Heart right ventricle (tissue), 16 donors: ENCODE measurements around the gene REPIN1. TPM values are rescaled to one million over a fixed set of nuclear protein-coding genes. Genes with fewer than 3 reads are reported as not detected.
"Not testable (repeated sequence)": the region's sequence is repeated elsewhere in the genome, so short reads cannot be mapped to it uniquely, and the experiment has no call there.

Experiments used
- ATAC-seq, 8 donors: fragments of 200-7000 bp; cut with Tn5 transposase; one replicate each; pipeline ENCODE4 v1.9.1; 2020; ENCODE audit warnings: mild to moderate bottlenecking in 8 of 8, moderate library complexity in 8 of 8, moderate number of reproducible peaks in 1 of 8
- DNase-seq, 2 donors: peaks; one replicate each; pipeline ENCODE4 v3.0.0-alpha.2; 2020
- H3K27ac ChIP-seq, 10 donors: fragments of 200-600 bp; sonication (generic) in 2 of 10; one replicate each; pipeline versions ENCODE4 v1.5.0 to v1.8.0; 2020 to 2022; ENCODE audit warnings: mild to moderate bottlenecking in 3 of 10
- H3K27me3 ChIP-seq, 7 donors: fragments of 200-600 bp; one replicate each; pipeline ENCODE4 v1.8.0; 2021 to 2022; ENCODE audit warnings: mild to moderate bottlenecking in 2 of 7
- H3K36me3 ChIP-seq, 9 donors: fragments of 200-600 bp; sonication (generic) in 1 of 9; one replicate each; pipeline versions ENCODE4 v1.5.0 to v1.8.0; 2020 to 2022; ENCODE audit warnings: mild to moderate bottlenecking in 2 of 9
- H3K4me1 ChIP-seq, 9 donors: fragments of 200-600 bp; sonication (generic) in 1 of 9; one replicate each; pipeline versions ENCODE4 v1.5.0 to v1.8.0; 2020 to 2022; ENCODE audit warnings: mild to moderate bottlenecking in 4 of 9
- H3K4me3 ChIP-seq, 10 donors: fragments of 200-600 bp; sonication (generic) in 2 of 10; one replicate each; pipeline versions ENCODE4 v1.5.0 to v1.8.0; 2020 to 2022; ENCODE audit warnings: mild to moderate bottlenecking in 7 of 10, moderate library complexity in 2 of 10
- H3K9me3 ChIP-seq, 11 donors: fragments of 200-600 bp in 10 of 11; sonication (generic) in 2 of 11; one replicate each; pipeline versions ENCODE4 v1.5.0 to v1.8.0; 2013 to 2022; ENCODE audit warnings: mild to moderate bottlenecking in 2 of 11, control low read depth in 1 of 11, moderate library complexity in 1 of 11
- WGBS, 2 donors: extraction: QIAGEN DNeasy Blood & Tissue Kit; methylation state at CpG; one replicate each; pipeline ENCODE4 v1.1.7; 2013; ENCODE audit warnings: inconsistent platforms in 1 of 2; 5-methylcytosine and 5-hydroxymethylcytosine counted together
- intact Hi-C, 10 donors: fragments of 100-400 bp; cut with DNase I; formaldehyde crosslinking; loops; one replicate each; pipeline versions ENCODE4 v1.11.1 to v1.14.2; 2022
- polyA plus RNA-seq, 2 donors: library from polyadenylated mRNA; stranded (reverse); fragments of 200-250 nt; gene quantifications; one replicate each; pipeline ENCODE4 v1.2.3, GENCODE V29; 2013
- total RNA-seq, 10 donors: library from RNA; stranded (reverse); fragmentation: NEBNext Ultra II Directional in 3 of 10; extraction: Animal tissue kit (Norgen Biotek cat#: 25700) in 3 of 10; gene quantifications; one replicate each; pipeline versions ENCODE4 v1.2.1 to v1.2.4, GENCODE V29; 2021 to 2023
- TF ChIP-seq, protein P1 (sequence below), 9 donors: fragments of 200-600 bp; sonication (generic) in 2 of 9; IDR thresholded peaks; one replicate each; pipeline versions ENCODE4 v1.5.0 to v1.8.0; 2021 to 2022; ENCODE audit warnings: antibody characterized with exemption in 9 of 9, mild to moderate bottlenecking in 5 of 9, moderate library complexity in 1 of 9
- donor health status: Arrhythmogenic right ventricular cardiomyopathy.
- donor health status: ischemic (EF 13 %, LVEDD 7.1; RV severe dilation, severe dysfunction).
- donor health status: healthy with polysubstance abuse.
- donor health status: DM: no; HTN: yes; CAD: no.
- donor health status: DM: no; HTN: no; CAD: no.
- donor health status: ischemic (EF 25% LVEDD 6.9; RV normal size, moderate dysfunction).
- donor health status: ischemic (EF 25% LVEDD 5.7; RV mildly dilated, moderate dysfunction).
- donor health status: healthy.
- donor health status: DM: yes; HTN: yes; CAD: no.
- donor health status: Ischemic cardiomyopathy.
- donor health status: ischemic (EF 35%, LVEDD 5.7; RV mildly dilated, moderate dysfunction).
- donor health status: nonischemic (EF 11% LVEDD 7.7; RV severe dilation, severe dysfunction).
- donor health status: DM: yes; HTN: yes; CAD: no.
- donor health status: PGD.
- donor health status: ischemic (EF 29% LVEDD 5.4; RV normal size, mild dysfunction).
- donor health status: nonischemic (EF 23%, LVEDD 6.1; RV moderate dilation, normal function).

Gene REPIN1
- total and polyA plus RNA-seq, 12 donors: 51.0 to 132 (median 109) TPM

DNA sequence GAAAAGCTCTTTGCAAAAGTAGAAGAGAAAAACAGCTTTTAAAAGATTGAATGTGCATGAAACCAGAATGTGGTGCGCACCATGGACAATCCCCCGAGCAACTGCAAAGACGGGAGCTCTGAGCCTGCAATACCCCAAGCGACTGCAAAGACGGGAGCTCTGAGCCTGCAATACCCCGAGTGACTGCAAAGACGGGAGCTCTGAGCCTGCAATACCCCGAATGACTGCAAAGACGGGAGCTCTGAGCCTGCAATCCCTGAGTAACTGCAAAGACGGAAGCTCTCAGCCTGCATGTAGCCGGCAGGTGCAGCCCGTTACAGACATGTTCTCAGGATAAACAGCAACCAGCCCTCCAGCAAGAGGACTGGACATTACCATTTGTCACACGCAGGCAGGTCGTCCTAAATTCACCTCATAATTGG, 16.7 kb downstream of the REPIN1 start:
- TF ChIP-seq, protein P1, sequence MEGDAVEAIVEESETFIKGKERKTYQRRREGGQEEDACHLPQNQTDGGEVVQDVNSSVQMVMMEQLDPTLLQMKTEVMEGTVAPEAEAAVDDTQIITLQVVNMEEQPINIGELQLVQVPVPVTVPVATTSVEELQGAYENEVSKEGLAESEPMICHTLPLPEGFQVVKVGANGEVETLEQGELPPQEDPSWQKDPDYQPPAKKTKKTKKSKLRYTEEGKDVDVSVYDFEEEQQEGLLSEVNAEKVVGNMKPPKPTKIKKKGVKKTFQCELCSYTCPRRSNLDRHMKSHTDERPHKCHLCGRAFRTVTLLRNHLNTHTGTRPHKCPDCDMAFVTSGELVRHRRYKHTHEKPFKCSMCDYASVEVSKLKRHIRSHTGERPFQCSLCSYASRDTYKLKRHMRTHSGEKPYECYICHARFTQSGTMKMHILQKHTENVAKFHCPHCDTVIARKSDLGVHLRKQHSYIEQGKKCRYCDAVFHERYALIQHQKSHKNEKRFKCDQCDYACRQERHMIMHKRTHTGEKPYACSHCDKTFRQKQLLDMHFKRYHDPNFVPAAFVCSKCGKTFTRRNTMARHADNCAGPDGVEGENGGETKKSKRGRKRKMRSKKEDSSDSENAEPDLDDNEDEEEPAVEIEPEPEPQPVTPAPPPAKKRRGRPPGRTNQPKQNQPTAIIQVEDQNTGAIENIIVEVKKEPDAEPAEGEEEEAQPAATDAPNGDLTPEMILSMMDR (IDR thresholded peaks at IDR 0.05): no peak
- ATAC-seq (no peak), DNase-seq (no peak)
- no peak overlapping the region for H3K27ac ChIP-seq
- peaks cover 0 to 7% (median 0%) of the 10 kb centered on the region in 9 donors for H3K36me3 ChIP-seq
- intact Hi-C loops: no loop called here
- WGBS, 2 donors: 76 to 82% methylated on average over 14 of the region's 14 CpGs
- H3K9me3 ChIP-seq: no peaks in the 10 kb centered on the region
- no peak overlapping the region for H3K4me3 ChIP-seq
- H3K4me1 ChIP-seq: peaks cover 0 to 45% (median 21%) of the 10 kb centered on the region in 9 donors
- no peaks in the 10 kb centered on the region for H3K27me3 ChIP-seq

DNA sequence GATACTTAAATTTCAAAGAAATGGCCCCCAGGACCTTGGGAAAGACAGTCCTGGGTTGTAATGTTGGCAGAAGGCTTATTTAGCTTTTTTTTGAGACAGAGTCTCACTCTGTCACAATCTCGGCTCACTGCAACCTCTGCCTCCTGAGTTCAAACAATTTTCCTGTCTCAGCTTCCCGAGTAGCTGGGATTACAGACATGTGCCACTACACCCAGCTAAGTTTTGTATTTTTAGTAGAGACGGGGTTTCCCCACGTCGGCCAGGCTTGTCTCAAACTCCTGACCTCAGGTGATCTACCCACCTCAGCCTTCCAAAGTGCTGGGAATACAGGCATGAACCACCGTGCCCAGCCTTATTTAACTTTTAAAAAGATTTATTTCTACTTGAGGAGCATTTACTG, 17.3 kb downstream of the REPIN1 start:
- H3K27ac ChIP-seq, H3K27me3 ChIP-seq, H3K36me3 ChIP-seq, H3K4me3 ChIP-seq, H3K9me3 ChIP-seq, DNase-seq, ATAC-seq, intact Hi-C loops: not testable (repeated sequence)
- peaks cover 0 to 39% (median 15%) of the 10 kb centered on the region in 9 donors for H3K4me1 ChIP-seq
- 38 to 45% methylated on average over 6 of the region's 6 CpGs for WGBS, 2 donors

DNA sequence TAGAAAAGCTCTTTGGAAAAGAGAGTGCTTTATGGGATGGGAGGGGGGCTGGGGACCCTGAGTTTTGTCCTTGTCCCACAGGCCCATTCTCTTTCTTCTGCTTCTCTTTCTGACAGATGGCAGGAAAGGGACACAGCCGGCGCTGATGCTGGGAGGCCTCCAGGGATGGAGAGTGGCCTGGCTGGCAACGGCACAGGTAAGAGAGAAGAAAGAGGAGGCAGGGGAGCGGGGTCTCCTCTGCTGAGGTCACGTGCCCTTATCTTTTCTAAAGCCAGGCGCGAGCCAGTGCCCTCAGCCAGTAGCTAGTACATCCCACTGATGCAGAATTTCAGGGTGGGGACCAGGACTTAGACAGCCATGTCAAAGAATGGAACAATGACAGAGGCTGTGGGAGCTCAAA, 19.7 kb downstream of the REPIN1 start:
- WGBS, 2 donors: 64 to 71% methylated on average over 7 of the region's 7 CpGs
- peaks cover 0 to 38% (median 14%) of the 10 kb centered on the region in 9 donors for H3K4me1 ChIP-seq
- intact Hi-C loops: no loop called here
- no peaks in the 10 kb centered on the region for H3K9me3 ChIP-seq
- peak overlapping the region in 7 of 10 donors; percentile 5 to 48 (median 40) for H3K27ac ChIP-seq
- TF ChIP-seq, protein P1 (IDR thresholded peaks at IDR 0.05): no peak
- peaks cover 0 to 10% (median 0%) of the 10 kb centered on the region in 9 donors for H3K36me3 ChIP-seq
- no peaks in the 10 kb centered on the region for H3K27me3 ChIP-seq
- DNase-seq (no peak), ATAC-seq (peak in 1 of 8 donors; percentile 15)
- H3K4me3 ChIP-seq: no peak overlapping the region

DNA sequence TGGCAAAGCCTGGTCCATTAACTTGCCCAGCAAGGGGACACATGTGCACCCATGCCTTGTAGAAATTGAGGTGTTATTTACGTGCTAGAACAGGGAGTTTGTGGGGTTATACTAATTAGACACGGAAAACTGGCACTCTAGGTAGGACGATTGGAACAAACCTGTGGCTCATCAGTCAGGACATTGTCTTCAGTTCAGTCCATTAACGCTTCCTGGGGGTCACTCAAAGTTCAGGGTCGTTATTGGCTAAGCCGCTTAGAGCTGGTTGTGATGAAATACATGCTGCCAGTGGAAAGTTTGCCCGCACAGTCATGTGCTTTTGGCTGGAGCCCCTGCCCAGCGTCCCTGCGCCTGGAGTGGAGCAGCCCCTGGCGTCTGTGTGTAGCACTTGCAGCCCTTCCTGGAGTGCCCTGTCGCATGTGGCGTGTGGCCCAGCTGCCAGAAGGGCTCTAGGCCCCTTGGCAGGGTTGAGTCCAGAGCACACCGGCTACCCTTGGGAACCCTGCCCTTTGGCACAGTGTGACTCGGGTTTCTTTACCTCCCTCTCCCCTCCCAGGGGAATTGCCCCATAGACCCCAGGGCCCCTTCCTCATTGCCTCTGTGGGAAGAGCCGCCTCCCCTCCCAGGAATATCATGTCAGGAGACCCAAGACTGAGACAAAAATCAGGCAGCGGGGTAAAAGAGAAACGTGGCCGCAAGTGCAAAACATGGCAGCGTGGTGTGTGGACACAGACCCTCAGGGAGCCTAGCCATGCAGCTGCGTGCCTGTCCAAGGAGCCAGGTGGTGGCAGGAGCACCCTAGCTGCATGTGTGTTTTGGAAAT, 20.3 kb downstream of the REPIN1 start:
- H3K4me3 ChIP-seq: no peak overlapping the region
- H3K27ac ChIP-seq: peak overlapping the region in 8 of 10 donors; percentile 5 to 48 (median 40)
- H3K27me3 ChIP-seq: no peaks in the 10 kb centered on the region
- ATAC-seq (peak; percentile 88 to 97 (median 96)), DNase-seq (peak; percentile 69 to 75)
- H3K4me1 ChIP-seq: peaks cover 0 to 33% (median 14%) of the 10 kb centered on the region in 9 donors
- TF ChIP-seq, protein P1 (IDR thresholded peaks at IDR 0.05): peak; percentile 42 to 76 (median 70)
- intact Hi-C loops: no loop called here
- WGBS, 2 donors: 56 to 65% methylated on average over 20 of the region's 20 CpGs
- H3K9me3 ChIP-seq: no peaks in the 10 kb centered on the region
- H3K36me3 ChIP-seq: peaks cover 0 to 11% (median 0%) of the 10 kb centered on the region in 9 donors

DNA sequence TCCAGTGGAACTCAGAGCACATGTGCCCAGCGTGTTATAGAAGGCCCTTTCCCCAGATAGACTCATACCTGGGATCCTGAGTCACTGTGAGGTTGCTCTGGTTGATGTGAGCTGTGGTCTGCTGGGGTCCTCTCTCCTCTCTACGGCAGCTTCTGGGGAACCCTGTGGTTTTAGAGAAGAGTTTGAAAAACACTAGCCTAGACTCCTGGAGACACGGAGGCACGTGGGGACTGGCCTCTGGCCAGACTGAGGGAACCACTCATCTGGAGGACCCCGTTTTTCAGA, 20.9 kb downstream of the REPIN1 start:
- peak in 1 of 8 donors; percentile 13 for ATAC-seq
- Histone ChIP-seq H3K9me3 (no peaks in the 10 kb centered on the region), H3K36me3 (peaks cover 0 to 11% (median 0%) of the 10 kb centered on the region in 9 donors), H3K4me1 (peaks cover 0 to 29% (median 14%) of the 10 kb centered on the region in 9 donors), H3K27ac (peak overlapping the region in 4 of 10 donors; percentile 7 to 48 (median 34)), H3K4me3 (no peak overlapping the region), H3K27me3 (no peaks in the 10 kb centered on the region)
- 81 to 84% methylated on average over 5 of the region's 5 CpGs for WGBS, 2 donors
- TF ChIP-seq, protein P1 (IDR thresholded peaks at IDR 0.05): no peak
- DNase-seq: no peak
- intact Hi-C loops: no loop called here
